Upper lobe of left lung (tissue), 6 donors: ENCODE results near the gene MAP7D3. TPM values are rescaled to one million over a fixed set of nuclear protein-coding genes. Genes with fewer than 3 reads are reported as not detected.

Experiments used
- ATAC-seq, 2 donors: fragments of 200-7000 bp; cut with Tn5 transposase; one replicate each; pipeline ENCODE4 v1.9.1; 2022; ENCODE audit warnings: mild to moderate bottlenecking in 2 of 2, moderate library complexity in 2 of 2; ENCODE audit not compliant: low FRiP score in 2 of 2
- DNase-seq, 2 donors: peaks; one replicate each; pipeline ENCODE4 v3.0.0-alpha.2; 2019 to 2020
- H3K27ac ChIP-seq, 4 donors: fragments of 200-600 bp; sonication (generic); one replicate each; pipeline ENCODE4 v1.5.1; 2016 to 2019
- H3K27me3 ChIP-seq, 4 donors: fragments of 200-600 bp; sonication (generic); one replicate each; pipeline ENCODE4 v1.5.1; 2017 to 2019
- H3K36me3 ChIP-seq, 4 donors: fragments of 200-600 bp; sonication (generic); one replicate each; pipeline ENCODE4 v1.5.1; 2016 to 2019
- H3K4me1 ChIP-seq, 4 donors: fragments of 200-600 bp; sonication (generic); one replicate each; pipeline ENCODE4 v1.5.1; 2018 to 2019
- H3K4me3 ChIP-seq, 4 donors: fragments of 200-600 bp; sonication (generic); one replicate each; pipeline ENCODE4 v1.5.1; 2017 to 2019; ENCODE audit warnings: mild to moderate bottlenecking in 2 of 4, moderate library complexity in 1 of 4
- H3K9me3 ChIP-seq, 4 donors: fragments of 200-600 bp; sonication (generic); one replicate each; pipeline ENCODE4 v1.5.1; 2018 to 2019
- EP300 ChIP-seq, 4 donors: sonication (generic); formaldehyde crosslinking; IDR thresholded peaks; one replicate each; pipeline ENCODE4 v1.5.1; 2017; ENCODE audit warnings: antibody characterized with exemption in 4 of 4, control low read depth in 2 of 4
- POLR2A ChIP-seq, 4 donors: fragments of 450-650 bp; IDR thresholded peaks; one replicate each; pipeline ENCODE4 v1.5.1; 2016 to 2017; ENCODE audit warnings: antibody characterized with exemption in 4 of 4, mild to moderate bottlenecking in 2 of 4
- POLR2AphosphoS5 ChIP-seq, 2 donors: sonication (generic); formaldehyde crosslinking; IDR thresholded peaks; one replicate each; pipeline ENCODE4 v1.5.1; 2017; ENCODE audit warnings: antibody characterized with exemption in 2 of 2
- WGBS, 2 donors: methylation state at CpG; one replicate each; pipeline ENCODE4 v1.1.5; 2017 to 2018; 5-methylcytosine and 5-hydroxymethylcytosine counted together
- total RNA-seq, 6 donors: library from RNA; depleted of rRNA in 4 of 6; stranded (reverse); fragments of >200 nt in 4 of 6; gene quantifications; one replicate each; pipeline versions ENCODE4 v1.1.0 to v1.2.1, GENCODE V29; 2016 to 2021
- TF ChIP-seq, protein P1 (sequence below), 6 experiments: fragments of 450-650 bp in 4 of 6; fragments of 200-600 bp in 2 of 6; sonication (generic) in 2 of 6; IDR thresholded peaks; one replicate each; pipeline ENCODE4 v1.5.1; 2016 to 2019; ENCODE audit warnings: antibody characterized with exemption in 6 of 6
- donor health status: DM: no; HTN: no; CAD: no; lungs with moderate emphysema.
- donor health status: DM: no; HTN: yes; CAD: no; lungs with severe emphysema.

MAP7D3 gene
- total RNA-seq, 6 donors from 2014 or later = 4.8 to 19.9 (median 9.3) TPM

DNA sequence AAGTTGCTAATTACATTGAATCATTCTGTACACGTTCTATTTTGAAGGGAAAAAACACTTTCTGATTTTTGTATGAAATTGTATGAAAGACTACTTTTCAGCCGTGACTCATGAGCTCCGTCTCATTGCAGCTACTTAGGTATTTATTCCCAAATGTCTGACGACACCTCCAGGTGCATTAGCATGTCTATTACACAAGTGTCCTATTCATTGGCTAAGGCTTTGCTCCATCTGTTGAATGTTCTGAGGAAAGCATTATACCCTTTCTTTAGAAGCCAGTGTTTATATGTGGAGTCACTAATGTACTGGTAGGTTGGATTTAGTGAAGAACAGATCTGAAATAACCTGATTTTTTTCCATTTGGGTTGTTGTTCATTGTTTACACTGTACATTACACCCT is 51.8 kb downstream of the MAP7D3 start:
- peaks cover 0 to 21% (median 16%) of the 10 kb centered on the region in 4 donors for H3K4me1 ChIP-seq
- ATAC-seq (no peak), DNase-seq (no peak)
- TF ChIP-seq POLR2A (IDR thresholded peaks at IDR 0.05) = no peak
- TF ChIP-seq, protein P1, sequence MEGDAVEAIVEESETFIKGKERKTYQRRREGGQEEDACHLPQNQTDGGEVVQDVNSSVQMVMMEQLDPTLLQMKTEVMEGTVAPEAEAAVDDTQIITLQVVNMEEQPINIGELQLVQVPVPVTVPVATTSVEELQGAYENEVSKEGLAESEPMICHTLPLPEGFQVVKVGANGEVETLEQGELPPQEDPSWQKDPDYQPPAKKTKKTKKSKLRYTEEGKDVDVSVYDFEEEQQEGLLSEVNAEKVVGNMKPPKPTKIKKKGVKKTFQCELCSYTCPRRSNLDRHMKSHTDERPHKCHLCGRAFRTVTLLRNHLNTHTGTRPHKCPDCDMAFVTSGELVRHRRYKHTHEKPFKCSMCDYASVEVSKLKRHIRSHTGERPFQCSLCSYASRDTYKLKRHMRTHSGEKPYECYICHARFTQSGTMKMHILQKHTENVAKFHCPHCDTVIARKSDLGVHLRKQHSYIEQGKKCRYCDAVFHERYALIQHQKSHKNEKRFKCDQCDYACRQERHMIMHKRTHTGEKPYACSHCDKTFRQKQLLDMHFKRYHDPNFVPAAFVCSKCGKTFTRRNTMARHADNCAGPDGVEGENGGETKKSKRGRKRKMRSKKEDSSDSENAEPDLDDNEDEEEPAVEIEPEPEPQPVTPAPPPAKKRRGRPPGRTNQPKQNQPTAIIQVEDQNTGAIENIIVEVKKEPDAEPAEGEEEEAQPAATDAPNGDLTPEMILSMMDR (IDR thresholded peaks at IDR 0.05) = no peak
- no peak for TF ChIP-seq POLR2AphosphoS5 (IDR thresholded peaks at IDR 0.05)
- TF ChIP-seq EP300 (IDR thresholded peaks at IDR 0.05) = no peak
- no peaks in the 10 kb centered on the region for H3K27me3 ChIP-seq
- H3K36me3 ChIP-seq = no peaks in the 10 kb centered on the region
- 64 to 85% methylated on average over 4 of the region's 4 CpGs for WGBS, 2 donors
- H3K27ac ChIP-seq = no peak overlapping the region
- no peaks in the 10 kb centered on the region for H3K9me3 ChIP-seq
- no peak overlapping the region for H3K4me3 ChIP-seq

DNA sequence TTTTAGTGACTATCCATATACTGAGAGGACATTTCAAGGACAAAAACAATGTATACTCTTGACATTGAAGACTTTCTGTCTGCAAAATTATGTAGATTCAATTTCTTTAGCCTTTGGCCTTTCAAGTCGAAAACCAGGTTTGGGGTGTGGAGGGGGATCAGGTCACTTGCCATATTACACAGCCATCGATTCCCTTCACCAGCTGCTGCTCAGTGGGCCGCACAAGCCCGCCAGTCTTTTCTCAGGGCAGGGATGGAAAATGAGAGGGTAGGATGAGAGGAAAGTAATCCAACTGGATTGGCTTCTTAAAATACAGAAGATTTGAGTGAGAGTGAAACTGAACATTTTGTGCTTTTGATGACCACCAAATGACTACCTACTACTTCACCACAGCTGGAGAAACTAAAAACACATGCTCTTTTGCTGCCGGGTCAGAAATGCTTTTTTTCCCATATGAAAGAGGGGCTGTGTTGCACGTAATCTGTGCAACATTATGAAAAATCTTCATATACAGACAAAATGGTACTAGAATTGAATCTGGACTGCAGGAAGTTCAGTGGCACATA is 52.4 kb downstream of the MAP7D3 start:
- H3K4me3 ChIP-seq = no peak overlapping the region

DNA sequence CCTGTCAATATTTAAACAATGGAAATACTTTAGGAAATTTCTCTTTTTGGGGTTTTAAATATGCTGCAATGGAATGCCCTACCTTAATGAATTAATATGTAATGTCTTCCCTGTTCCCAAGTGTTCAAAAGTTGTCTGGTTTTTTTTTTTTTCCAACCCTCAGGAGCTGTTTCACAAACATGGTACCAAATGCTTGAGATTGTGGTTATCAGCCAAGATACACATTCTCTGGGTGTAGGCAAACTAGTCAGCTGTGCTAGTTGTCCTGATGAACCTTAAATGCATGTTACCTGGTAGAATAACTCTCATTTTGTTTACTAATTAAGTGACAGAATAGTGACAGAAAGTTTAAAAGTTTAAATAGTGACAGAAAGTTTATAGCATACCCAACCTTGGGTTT is 53.2 kb downstream of the MAP7D3 start:
- H3K4me3 ChIP-seq = no peak overlapping the region
- TF ChIP-seq POLR2AphosphoS5 (IDR thresholded peaks at IDR 0.05) (no peak), POLR2A (IDR thresholded peaks at IDR 0.05) (no peak), EP300 (IDR thresholded peaks at IDR 0.05) (no peak)
- TF ChIP-seq, protein P1 (IDR thresholded peaks at IDR 0.05) = no peak
- peak overlapping the region in 2 of 4 donors; percentile 15 to 30 for H3K27ac ChIP-seq

More for the DNA sequence above, 52.4 kb downstream of the MAP7D3 start:
- Histone ChIP-seq H3K4me1 (peaks cover 0 to 16% (median 10%) of the 10 kb centered on the region in 4 donors), H3K36me3 (no peaks in the 10 kb centered on the region), H3K9me3 (no peaks in the 10 kb centered on the region), H3K27ac (no peak overlapping the region), H3K27me3 (no peaks in the 10 kb centered on the region)
- no peak for TF ChIP-seq POLR2AphosphoS5 (IDR thresholded peaks at IDR 0.05)
- TF ChIP-seq, protein P1 (IDR thresholded peaks at IDR 0.05) = no peak
- no peak for TF ChIP-seq EP300 (IDR thresholded peaks at IDR 0.05)
- TF ChIP-seq POLR2A (IDR thresholded peaks at IDR 0.05) = no peak
- ATAC-seq (no peak), DNase-seq (no peak)
- 76 to 84% methylated on average over 4 to 6 of the region's 6 CpGs for WGBS, 2 donors

DNA sequence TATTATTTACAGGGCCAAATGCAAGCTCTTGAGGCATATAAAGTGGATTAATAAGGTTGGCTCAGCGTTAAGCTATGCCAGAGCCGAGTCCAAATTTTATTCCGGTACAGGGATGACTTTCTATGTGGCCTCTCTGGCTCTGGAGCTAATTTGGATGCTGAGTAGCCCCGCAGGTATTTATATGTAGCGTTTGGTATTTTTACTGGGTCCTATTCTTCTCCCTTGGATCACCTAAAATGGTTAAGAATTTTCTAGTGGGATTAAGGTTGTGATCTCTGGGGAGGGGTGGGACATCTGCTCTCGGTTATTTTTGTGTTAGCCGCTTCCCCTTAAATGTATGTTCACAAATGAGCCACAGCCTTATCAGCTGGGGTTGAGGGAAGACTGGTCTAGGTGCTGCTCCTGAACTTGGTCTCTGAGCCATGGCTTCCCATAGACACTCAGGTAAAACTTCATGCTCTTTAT is 54.5 kb downstream of the MAP7D3 start:
- Histone ChIP-seq H3K4me3 (no peak overlapping the region), H3K27ac (peak overlapping the region in 3 of 4 donors; percentile 11 to 62 (median 30)), H3K4me1 (peaks cover 6 to 12% (median 7%) of the 10 kb centered on the region in 4 donors), H3K9me3 (no peaks in the 10 kb centered on the region), H3K36me3 (no peaks in the 10 kb centered on the region), H3K27me3 (no peaks in the 10 kb centered on the region)
- DNase-seq = no peak
- no peak for ATAC-seq
- TF ChIP-seq POLR2AphosphoS5 (IDR thresholded peaks at IDR 0.05) (no peak), POLR2A (IDR thresholded peaks at IDR 0.05) (no peak), EP300 (IDR thresholded peaks at IDR 0.05) (no peak)
- TF ChIP-seq, protein P1 (IDR thresholded peaks at IDR 0.05) = no peak
- WGBS, 2 donors = 76 to 84% methylated on average over 6 to 7 of the region's 7 CpGs

More for the DNA sequence above, 53.2 kb downstream of the MAP7D3 start:
- DNase-seq (no peak), ATAC-seq (no peak)
- peaks cover 6 to 12% (median 10%) of the 10 kb centered on the region in 4 donors for H3K4me1 ChIP-seq
- H3K36me3 ChIP-seq = no peaks in the 10 kb centered on the region
- H3K27me3 ChIP-seq = no peaks in the 10 kb centered on the region
- no peaks in the 10 kb centered on the region for H3K9me3 ChIP-seq

DNA sequence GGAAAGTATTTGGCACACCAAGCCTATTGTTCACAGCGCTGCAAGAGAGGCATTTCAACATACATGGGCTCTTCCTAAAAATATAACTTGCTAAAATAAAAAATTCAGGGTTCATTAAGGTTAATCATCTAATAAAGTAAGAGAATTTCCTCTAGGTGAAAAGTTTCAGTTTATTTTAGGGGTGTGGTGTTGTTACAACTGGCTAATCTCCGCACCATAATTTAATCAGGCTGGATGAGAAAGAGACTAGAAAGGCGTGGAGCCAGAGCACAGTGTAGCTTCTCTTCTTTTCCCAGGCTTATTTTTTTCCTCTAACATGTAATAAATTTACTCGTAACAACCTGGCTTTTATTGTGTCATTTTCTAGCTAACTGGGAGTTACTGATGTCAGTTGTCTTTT is 56.0 kb downstream of the MAP7D3 start:
- no peak overlapping the region for H3K27ac ChIP-seq
- H3K4me1 ChIP-seq = peaks cover 1 to 12% (median 11%) of the 10 kb centered on the region in 4 donors
- no peak for TF ChIP-seq POLR2A (IDR thresholded peaks at IDR 0.05)
- no peak for TF ChIP-seq EP300 (IDR thresholded peaks at IDR 0.05)

More for the DNA sequence above, 56.0 kb downstream of the MAP7D3 start:
- no peak for ATAC-seq
- Histone ChIP-seq H3K4me3 (no peak overlapping the region), H3K9me3 (no peaks in the 10 kb centered on the region), H3K36me3 (no peaks in the 10 kb centered on the region), H3K27me3 (no peaks in the 10 kb centered on the region)
- 40 to 71% methylated on average over 4 of the region's 4 CpGs for WGBS, 2 donors
- DNase-seq = no peak
